Measurements from ENCODE around the gene CDH6. TPM values are rescaled to one million over a fixed set of nuclear protein-coding genes. Genes with fewer than 3 reads are reported as not detected.

CDH6 gene
- total and polyA plus RNA-seq, 2 of the 4 experiments (the other 2 are of a cell fraction): 72.2 to 232 TPM

GRCh38 chr5:31301833-31302232 lies 108.3 kb downstream of the CDH6 start:
- H3K56ac ChIP-seq (ENCODE audit: extremely low read depth, insufficient read depth, low read length): no peak overlapping the region
- peaks cover 19% of the 10 kb centered on the region for H3K36me3 ChIP-seq (ENCODE audit: control insufficient read depth, insufficient read depth, low read length)
- H2AK9ac ChIP-seq (replicated peaks; ENCODE audit: low read depth, low read length, poor library complexity): no peak overlapping the region
- ChIA-PET POLR2A (ENCODE audit: unreplicated experiment) (no interaction called here), CTCF (no interaction called here)
- no peak overlapping the region for H3K4ac ChIP-seq (ENCODE audit: low read depth, low read length)
- H2BK15ac ChIP-seq (ENCODE audit: low read depth, low read length): no peak overlapping the region
- no peak for TF ChIP-seq MXI1 (IDR thresholded peaks at IDR 0.05; ENCODE audit: borderline replicate concordance, low read depth, low read length)
- TF ChIP-seq MAFK (IDR thresholded peaks at IDR 0.05; ENCODE audit: low read depth, low read length): no peak
- TF ChIP-seq RFX5 (IDR thresholded peaks at IDR 0.05; ENCODE audit: low read depth, low read length): no peak
- no peak for TF ChIP-seq USF2 (IDR thresholded peaks at IDR 0.05; ENCODE audit: low read depth, low read length)
- TF ChIP-seq RCOR1 (IDR thresholded peaks at IDR 0.05; ENCODE audit: insufficient replicate concordance, low read length): no peak
- TF ChIP-seq MAZ (IDR thresholded peaks at IDR 0.05; ENCODE audit: borderline replicate concordance, low read depth, low read length): no peak
- TF ChIP-seq NFE2L2 (IDR thresholded peaks at IDR 0.05; ENCODE audit: low read depth, low read length): no peak
- no peak for TF ChIP-seq ELK1 (IDR thresholded peaks at IDR 0.05; ENCODE audit: borderline replicate concordance, low read depth, low read length)
- no peak for TF ChIP-seq FOS (IDR thresholded peaks at IDR 0.05; ENCODE audit: low read depth, low read length)
- TF ChIP-seq CEBPB (IDR thresholded peaks at IDR 0.05; ENCODE audit: low read depth, low read length): no peak
- TF ChIP-seq POLR2A (IDR thresholded peaks at IDR 0.05; ENCODE audit: low read depth, low read length): no peak
- TF ChIP-seq RAD21 (IDR thresholded peaks at IDR 0.05; ENCODE audit: low read length): no peak
- no peak for TF ChIP-seq CHD1 (IDR thresholded peaks at IDR 0.05; ENCODE audit: low read depth, low read length)
- TF ChIP-seq BHLHE40 (IDR thresholded peaks at IDR 0.05; ENCODE audit: low read depth, low read length): no peak
- ATAC-seq (ENCODE audit: low read depth) (no peak), DNase-seq (no peak)
- no peak overlapping the region for H2AFZ ChIP-seq (replicated peaks; ENCODE audit: low read length, poor library complexity)
- WGBS, 2 experiments (ENCODE audit: extremely low coverage in 2 of 2, insufficient read length in 1 of 2): no CpG with 5 or more reads among the region's 5 CpGs
- H2BK120ac ChIP-seq (ENCODE audit: low read depth, low read length): no peak overlapping the region
- peaks cover 2% of the 10 kb centered on the region; the same call in 1 of the 2 replicates for H3K4me1 ChIP-seq (ENCODE audit: control insufficient read depth, insufficient read depth, low read length)
- H2BK20ac ChIP-seq (ENCODE audit: low read depth, low read length): no peak overlapping the region
- H3K27me3 ChIP-seq (ENCODE audit: control insufficient read depth, insufficient read depth, low read length): no peaks in the 10 kb centered on the region
- H3K9ac ChIP-seq (ENCODE audit: low read depth, low read length): no peak overlapping the region
- no peak overlapping the region for H3K4me2 ChIP-seq (ENCODE audit: low read depth, low read length)
- no TSS peak for BruUV-seq (replicated peaks)
- H2AK5ac ChIP-seq (ENCODE audit: low read depth, low read length): no peak overlapping the region
- H4K8ac ChIP-seq (ENCODE audit: low read depth in 2 of 2, low read length in 2 of 2): no peak overlapping the region
- H3K14ac ChIP-seq (replicated peaks; ENCODE audit: low read depth, low read length): no peak overlapping the region
- no peak overlapping the region for H3K18ac ChIP-seq (ENCODE audit: low read depth, low read length)
- no peak overlapping the region for H2BK5ac ChIP-seq (ENCODE audit: low read depth, low read length, poor library complexity, severe bottlenecking)
- H3K9me3 ChIP-seq (ENCODE audit: control insufficient read depth, insufficient read depth, low read length): no peaks in the 10 kb centered on the region
- intact Hi-C loops (cut with micrococcal nuclease): no loop called here
- no peak overlapping the region for H4K5ac ChIP-seq (ENCODE audit: low read depth, low read length)
- in situ Hi-C loops (cut with MboI; ENCODE audit: low sequenced_read_pairs): no loop called here
- H3K4me3 ChIP-seq (ENCODE audit: insufficient read depth, low read depth, low read length): no peak overlapping the region
- no peak overlapping the region for H3K27ac ChIP-seq (ENCODE audit: insufficient read depth, low read length)
- H3K9me1 ChIP-seq (ENCODE audit: insufficient read depth, low read length): no peaks in the 10 kb centered on the region
- peaks cover 0 to 6% of the 10 kb centered on the region in 2 experiments; a peak in 2 of 4 replicates for H3K79me1 ChIP-seq (ENCODE audit: low read depth in 1 of 2, low read length in 2 of 2)
- H3K23ac ChIP-seq (ENCODE audit: low read depth, low read length): no peak overlapping the region
- dilution Hi-C loops (cut with HindIII; ENCODE audit: low sequenced_read_pairs, unreplicated experiment): no loop called here
- no peaks in the 10 kb centered on the region for H4K20me1 ChIP-seq (ENCODE audit: insufficient read depth, low read length)
- H4K91ac ChIP-seq (ENCODE audit: insufficient read depth, low read depth, low read length): no peak overlapping the region

All from IMR-90 (cell line).